HG02973 (cell line): ENCODE results near the gene NME4.

Experiments
- ATAC-seq: cut with Tn5 transposase; IDR thresholded peaks from one replicate; pipeline ENCODE4 v1.9.1; 2021; ENCODE audit warnings: moderate library complexity; ENCODE audit not compliant: unreplicated experiment

Gene NME4

DNA sequence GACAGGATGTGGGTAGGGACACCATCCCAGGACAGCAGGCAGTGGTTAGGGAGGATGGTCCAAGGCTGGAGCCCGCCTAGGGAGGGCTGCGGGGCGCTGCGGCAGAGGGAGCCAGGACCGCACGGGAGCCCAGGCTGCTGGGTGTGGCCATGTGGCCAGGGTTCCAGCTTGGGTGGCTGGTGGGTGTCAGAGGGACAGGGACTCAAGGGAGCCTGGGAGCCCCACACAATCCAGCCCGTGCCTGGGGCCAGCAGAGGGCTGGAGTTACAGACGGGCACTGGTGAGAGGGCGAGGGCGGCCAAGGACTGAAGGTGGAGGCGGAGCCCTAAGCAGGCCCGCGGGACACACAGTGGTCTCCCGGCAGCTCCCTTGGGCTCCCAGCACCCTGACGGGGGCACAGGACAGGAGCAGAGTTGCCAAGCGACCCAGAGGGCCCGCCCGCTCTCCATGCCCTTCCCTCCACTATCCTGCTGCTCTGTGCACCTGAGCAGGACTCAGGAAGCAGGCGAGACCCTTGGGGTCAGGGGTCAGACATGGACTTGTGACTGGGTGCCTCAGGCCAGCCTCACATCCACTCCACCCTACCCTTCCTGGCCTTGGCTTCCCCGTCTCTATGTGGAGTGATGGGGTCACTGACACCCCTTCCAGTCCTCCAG lies 33.8 kb upstream of the NME4 start:
- ATAC-seq = no peak

DNA sequence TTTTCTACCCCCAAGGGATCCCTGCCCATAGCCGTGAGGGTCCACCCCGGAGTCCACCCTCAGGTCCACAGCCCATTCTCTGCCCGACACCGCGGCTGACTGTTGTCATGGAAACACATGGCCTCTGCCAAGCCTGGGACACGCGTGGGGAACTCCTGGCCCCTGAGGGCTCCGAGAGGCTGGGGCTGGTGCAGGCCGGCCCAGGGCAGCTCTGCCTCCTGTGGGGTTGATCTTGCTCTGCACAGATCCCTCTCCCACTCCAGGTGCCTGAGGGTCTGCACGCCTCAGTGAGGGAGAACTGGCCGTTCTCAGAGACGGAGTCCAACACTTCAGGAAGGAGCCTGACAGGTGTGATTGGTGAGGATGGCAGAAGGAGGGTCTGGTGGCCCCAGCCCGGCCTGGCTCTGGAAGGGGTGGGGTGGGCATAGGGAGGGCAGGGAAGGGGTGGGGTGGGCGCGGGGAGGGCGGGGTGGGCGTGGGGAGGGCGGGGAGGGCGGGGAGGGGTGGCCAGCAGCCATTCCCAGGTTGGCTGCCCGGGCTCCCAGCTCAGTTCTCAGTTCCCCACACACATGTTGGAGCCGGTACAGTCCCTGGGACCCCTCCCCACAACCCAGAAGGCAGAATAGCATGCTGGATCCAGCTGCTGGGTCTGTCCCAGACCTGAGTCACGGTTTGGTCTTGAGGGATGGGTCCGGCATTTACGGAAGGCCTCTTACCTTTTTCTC lies 33.1 kb upstream of the NME4 start:
- ATAC-seq = no peak

GRCh38 chr16:364595-365491 lies 32.2 kb upstream of the NME4 start:
- no peak for ATAC-seq

DNA sequence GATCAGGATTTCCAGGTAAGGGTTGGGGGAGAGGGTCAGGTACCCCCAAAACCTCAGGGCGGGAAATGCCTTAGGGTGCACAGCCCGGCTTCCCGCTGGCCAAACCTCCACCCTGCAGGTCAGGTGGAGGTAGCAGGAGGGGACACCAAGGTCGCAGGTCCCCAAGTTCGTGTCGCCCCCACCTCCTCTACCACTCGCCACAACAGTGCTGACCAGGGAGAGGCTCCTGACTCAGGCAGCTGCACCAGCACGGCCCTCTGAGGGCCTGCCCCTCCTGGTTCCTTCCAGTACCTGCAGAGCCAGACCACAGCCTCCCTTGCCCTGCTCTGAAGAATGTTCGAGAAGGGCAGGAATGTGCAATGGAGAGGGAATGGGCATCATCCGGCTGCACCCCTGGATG lies 30.5 kb upstream of the NME4 start:
- ATAC-seq = no peak

GRCh38 chr16:367333-367903 lies 29.6 kb upstream of the NME4 start:
- no peak for ATAC-seq

DNA sequence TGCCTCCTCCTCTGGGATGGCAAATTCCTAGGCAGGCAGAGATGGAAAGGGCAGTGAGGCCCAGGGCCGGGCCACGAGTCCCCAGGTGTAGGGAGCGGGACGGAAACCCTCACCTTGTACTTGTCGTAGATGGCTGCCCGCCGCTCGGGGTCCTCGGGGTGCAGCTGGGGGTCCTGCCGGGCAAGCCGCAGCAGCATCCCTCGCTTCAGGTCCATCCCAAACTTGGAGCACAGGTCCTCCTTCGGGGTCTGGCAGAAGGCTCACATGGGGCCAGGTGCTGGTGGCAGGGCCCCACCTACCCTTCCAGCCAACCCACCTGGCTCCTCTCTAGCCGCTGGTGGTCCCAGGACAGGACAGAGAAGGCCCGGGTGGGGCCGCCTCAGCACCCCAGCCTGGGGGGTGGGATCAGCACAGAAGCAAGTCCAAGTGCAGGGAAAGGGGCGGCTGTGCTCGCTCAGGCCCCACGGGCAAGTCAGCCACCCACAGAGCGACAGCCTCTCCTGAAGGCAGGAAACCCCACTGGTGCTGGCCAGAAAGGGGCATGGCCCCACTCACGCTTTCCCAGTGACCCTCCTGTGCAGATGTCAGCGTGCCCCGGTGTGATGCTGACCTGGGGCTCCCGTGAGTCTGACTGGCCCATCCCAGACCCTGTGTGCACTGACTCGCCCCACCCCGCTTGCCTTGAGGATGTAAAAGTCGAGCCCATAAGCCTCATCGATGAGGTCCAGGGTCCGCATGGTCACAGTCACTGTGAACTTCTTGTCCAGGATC lies 28.4 kb upstream of the NME4 start:
- ATAC-seq = no peak

- ATAC-seq = no peak
These were observed 27.6 kb upstream of the NME4 start for GRCh38 chr16:369275-369865.

- no peak for ATAC-seq
These were observed 27.0 kb upstream of the NME4 start for GRCh38 chr16:369866-370436.

GRCh38 chr16:370443-370842 lies 26.6 kb upstream of the NME4 start, which contains the start of gene MRPL28:
Gene MRPL28 (minus strand): TSS chr16:370538. CDS start chr16:370218, 320 bp downstream.
- ATAC-seq = peak; percentile 77

DNA sequence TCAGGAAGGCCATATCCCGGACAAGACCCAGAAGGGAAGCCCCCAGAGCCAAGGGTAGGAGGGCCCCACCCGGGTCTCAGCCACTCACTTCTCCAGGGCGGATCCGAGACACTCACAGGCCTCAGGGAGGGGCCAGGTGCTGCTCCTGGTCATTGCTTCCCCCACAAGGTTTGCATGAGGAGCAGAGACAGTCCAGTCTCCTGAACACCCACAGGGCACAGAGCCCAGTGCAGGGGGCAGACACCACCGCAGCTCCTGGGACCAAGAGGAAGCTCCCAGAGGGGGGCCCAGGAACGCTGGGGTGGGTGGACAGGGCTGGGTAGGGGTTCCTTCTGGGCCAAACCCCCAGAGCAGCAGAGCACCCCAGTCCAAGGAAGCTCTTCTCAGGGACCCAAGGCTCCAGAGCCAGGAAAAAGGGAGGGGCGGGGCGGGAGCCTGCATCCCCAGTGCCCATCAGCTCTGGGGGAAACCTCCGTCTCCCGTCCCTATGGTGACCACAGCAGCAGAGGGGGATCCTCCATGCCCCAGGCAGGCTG lies 26.0 kb upstream of the NME4 start:
- no peak for ATAC-seq

- no peak for ATAC-seq
These were observed 25.3 kb upstream of the NME4 start for GRCh38 chr16:371515-372301.

DNA sequence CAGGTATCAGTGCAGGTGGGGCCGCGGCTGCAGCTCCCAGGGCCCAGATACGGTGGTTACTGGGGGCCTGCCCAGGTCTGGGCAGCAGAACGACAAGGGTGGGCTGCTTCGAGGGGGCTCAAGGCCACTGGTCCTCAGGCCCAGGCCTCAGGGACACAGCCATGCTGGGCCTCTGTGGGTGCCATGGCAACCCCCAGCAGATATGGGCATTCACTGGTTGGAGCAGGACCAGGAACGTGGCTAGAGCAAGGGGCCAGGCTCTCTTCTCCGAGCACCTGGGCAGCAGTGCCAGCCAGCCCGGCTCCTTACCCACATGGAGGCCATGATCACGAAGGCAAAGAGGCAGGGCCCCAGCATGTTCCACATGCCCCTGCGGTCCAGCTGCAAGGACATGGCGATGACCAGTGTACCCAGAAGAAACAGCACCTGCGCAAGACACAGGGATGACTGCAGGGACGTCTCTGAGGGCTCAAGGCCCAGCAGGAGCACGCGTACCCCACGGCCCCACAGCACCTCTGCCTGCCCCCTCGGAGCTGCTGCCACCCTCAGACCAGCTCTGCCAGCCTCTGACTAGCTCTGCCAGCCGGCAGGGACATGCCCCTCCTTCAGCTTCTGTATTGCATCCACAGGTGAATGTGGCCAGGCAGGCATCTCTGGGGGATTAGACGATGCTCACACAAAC lies 24.6 kb upstream of the NME4 start:
- ATAC-seq = no peak

- no peak for ATAC-seq
These were observed 23.9 kb upstream of the NME4 start for GRCh38 chr16:373020-373598.

- ATAC-seq = no peak
These were observed 23.0 kb upstream of the NME4 start for GRCh38 chr16:373848-374615.

GRCh38 chr16:374616-374926 lies 22.4 kb upstream of the NME4 start:
- no peak for ATAC-seq

GRCh38 chr16:375212-375611 lies 21.8 kb upstream of the NME4 start:
- no peak for ATAC-seq
